ENCODE measurements around the gene DAB1.

DNA sequence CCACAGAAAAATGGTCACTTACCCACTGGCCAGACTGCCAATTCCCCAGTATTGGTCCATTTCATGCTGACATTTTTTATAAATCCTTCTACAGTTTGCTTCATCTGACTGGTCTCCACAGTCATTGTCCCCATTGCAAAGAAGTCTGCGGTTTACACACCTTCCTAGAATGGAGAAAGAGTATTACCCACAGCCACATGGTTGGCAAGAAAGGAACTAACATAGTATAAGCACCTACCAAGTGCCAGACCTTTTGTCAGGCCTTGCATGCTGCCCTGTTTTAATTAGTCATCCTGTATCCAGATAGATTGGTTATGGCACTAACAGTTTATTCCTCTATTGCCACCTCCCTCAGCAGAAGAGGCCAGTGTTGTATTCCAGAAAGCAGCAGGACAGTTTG is 469.2 kb downstream of the DAB1 start:
- TF ChIP-seq, protein P1, sequence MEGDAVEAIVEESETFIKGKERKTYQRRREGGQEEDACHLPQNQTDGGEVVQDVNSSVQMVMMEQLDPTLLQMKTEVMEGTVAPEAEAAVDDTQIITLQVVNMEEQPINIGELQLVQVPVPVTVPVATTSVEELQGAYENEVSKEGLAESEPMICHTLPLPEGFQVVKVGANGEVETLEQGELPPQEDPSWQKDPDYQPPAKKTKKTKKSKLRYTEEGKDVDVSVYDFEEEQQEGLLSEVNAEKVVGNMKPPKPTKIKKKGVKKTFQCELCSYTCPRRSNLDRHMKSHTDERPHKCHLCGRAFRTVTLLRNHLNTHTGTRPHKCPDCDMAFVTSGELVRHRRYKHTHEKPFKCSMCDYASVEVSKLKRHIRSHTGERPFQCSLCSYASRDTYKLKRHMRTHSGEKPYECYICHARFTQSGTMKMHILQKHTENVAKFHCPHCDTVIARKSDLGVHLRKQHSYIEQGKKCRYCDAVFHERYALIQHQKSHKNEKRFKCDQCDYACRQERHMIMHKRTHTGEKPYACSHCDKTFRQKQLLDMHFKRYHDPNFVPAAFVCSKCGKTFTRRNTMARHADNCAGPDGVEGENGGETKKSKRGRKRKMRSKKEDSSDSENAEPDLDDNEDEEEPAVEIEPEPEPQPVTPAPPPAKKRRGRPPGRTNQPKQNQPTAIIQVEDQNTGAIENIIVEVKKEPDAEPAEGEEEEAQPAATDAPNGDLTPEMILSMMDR (IDR thresholded peaks at IDR 0.05; ENCODE audit: low read length) = no peak
- TF ChIP-seq EZH2 (IDR thresholded peaks at IDR 0.05; ENCODE audit: borderline replicate concordance, low read length) = no peak

All from OCI-LY1 (cell line).